Measurements from ENCODE around the gene TBC1D22A.

DNA sequence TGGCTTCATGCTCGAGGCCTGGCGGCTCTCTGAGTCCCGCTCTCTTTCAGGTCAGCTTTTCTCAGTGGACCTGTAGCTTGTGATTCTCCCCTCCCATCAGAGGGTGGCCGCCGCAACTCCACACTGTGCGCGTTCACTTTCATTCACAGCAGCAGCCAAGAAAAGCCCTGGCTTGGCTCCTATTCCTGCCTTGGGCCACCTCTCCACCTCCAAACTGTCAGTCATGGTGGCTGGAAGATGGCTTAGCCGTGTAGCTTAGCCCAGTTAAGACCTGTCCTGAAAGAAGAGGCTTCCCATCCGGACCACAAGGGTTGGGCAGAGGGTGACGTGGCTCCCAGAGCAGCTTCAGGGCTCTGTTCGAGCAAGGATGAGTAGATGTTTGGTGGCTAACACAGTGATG, 125.5 kb downstream of the TBC1D22A start:
- TF ChIP-seq, protein P1, sequence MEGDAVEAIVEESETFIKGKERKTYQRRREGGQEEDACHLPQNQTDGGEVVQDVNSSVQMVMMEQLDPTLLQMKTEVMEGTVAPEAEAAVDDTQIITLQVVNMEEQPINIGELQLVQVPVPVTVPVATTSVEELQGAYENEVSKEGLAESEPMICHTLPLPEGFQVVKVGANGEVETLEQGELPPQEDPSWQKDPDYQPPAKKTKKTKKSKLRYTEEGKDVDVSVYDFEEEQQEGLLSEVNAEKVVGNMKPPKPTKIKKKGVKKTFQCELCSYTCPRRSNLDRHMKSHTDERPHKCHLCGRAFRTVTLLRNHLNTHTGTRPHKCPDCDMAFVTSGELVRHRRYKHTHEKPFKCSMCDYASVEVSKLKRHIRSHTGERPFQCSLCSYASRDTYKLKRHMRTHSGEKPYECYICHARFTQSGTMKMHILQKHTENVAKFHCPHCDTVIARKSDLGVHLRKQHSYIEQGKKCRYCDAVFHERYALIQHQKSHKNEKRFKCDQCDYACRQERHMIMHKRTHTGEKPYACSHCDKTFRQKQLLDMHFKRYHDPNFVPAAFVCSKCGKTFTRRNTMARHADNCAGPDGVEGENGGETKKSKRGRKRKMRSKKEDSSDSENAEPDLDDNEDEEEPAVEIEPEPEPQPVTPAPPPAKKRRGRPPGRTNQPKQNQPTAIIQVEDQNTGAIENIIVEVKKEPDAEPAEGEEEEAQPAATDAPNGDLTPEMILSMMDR (IDR thresholded peaks at IDR 0.05), result no peak
- TF ChIP-seq POLR2A (IDR thresholded peaks at IDR 0.05), result no peak
